Mesenchymal stem cell (in vitro differentiated cells and primary cell): ENCODE measurements around the gene DCDC1.

Source experiments
- DNase-seq: peaks from one replicate; pipeline ENCODE4 v3.0.0-alpha.2; 2013
- H2AFZ ChIP-seq: one replicate; pipeline ENCODE4 v1.6.1; 2013; ENCODE audit warnings: low read depth, mild to moderate bottlenecking, control low read depth, inconsistent platforms, low read length, moderate library complexity
- H2AK5ac ChIP-seq: 2 replicates; pipeline ENCODE4 v1.6.1; 2013; ENCODE audit warnings: low read length, moderate library complexity, mild to moderate bottlenecking, inconsistent platforms; ENCODE audit not compliant: severe bottlenecking
- H2BK120ac ChIP-seq: one replicate; pipeline ENCODE4 v1.6.1; 2013; ENCODE audit warnings: low read depth, mild to moderate bottlenecking, inconsistent platforms, low read length, moderate library complexity
- H2BK12ac ChIP-seq, 2 experiments: one replicate each; pipeline ENCODE4 v1.6.1; 2013; ENCODE audit warnings: inconsistent platforms in 2 of 2, low read length in 2 of 2, mild to moderate bottlenecking in 2 of 2, moderate library complexity in 2 of 2, control low read depth in 1 of 2
- H2BK15ac ChIP-seq: one replicate; pipeline ENCODE4 v1.6.1; 2013; ENCODE audit warnings: mild to moderate bottlenecking, low read depth, inconsistent platforms; ENCODE audit not compliant: poor library complexity, severe bottlenecking
- H2BK5ac ChIP-seq: 2 replicates; pipeline ENCODE4 v1.6.1; 2013; ENCODE audit warnings: low read depth, mild to moderate bottlenecking, low read length, control low read depth, inconsistent platforms; ENCODE audit not compliant: poor library complexity, severe bottlenecking
- H3K14ac ChIP-seq, 2 experiments: one replicate each; pipeline ENCODE4 v1.6.1; 2013; ENCODE audit warnings: inconsistent platforms in 2 of 2, low read length in 2 of 2, control low read depth in 1 of 2, mild to moderate bottlenecking in 1 of 2, moderate library complexity in 1 of 2
- H3K18ac ChIP-seq, 2 experiments: one replicate each; pipeline ENCODE4 v1.6.1; 2013; ENCODE audit warnings: inconsistent platforms in 2 of 2, low read length in 2 of 2, control low read depth in 1 of 2, low read depth in 1 of 2, mild to moderate bottlenecking in 1 of 2
- H3K23ac ChIP-seq, 2 experiments: one replicate each; pipeline ENCODE4 v1.6.1; 2013; ENCODE audit warnings: inconsistent platforms in 2 of 2, low read length in 2 of 2, mild to moderate bottlenecking in 2 of 2, moderate library complexity in 2 of 2, control low read depth in 1 of 2
- H3K27ac ChIP-seq: 2 replicates; pipeline ENCODE4 v1.5.1; 2013; ENCODE audit warnings: mild to moderate bottlenecking, moderate library complexity, low read length, control low read depth, inconsistent platforms; ENCODE audit not compliant: poor library complexity, severe bottlenecking
- H3K27me3 ChIP-seq, 2 experiments: 2 replicates each; pipeline versions ENCODE4 v1.6.1 to v1.7.0; 2013; ENCODE audit warnings: low read length in 2 of 2, mild to moderate bottlenecking in 2 of 2, moderate library complexity in 2 of 2, control low read depth in 1 of 2, inconsistent platforms in 1 of 2; ENCODE audit not compliant: control insufficient read depth in 1 of 2, insufficient read depth in 1 of 2
- H3K36me3 ChIP-seq, 2 experiments: 2 replicates each; pipeline versions ENCODE4 v1.6.1 to v1.7.0; 2013; ENCODE audit warnings: low read length in 2 of 2, control low read depth in 1 of 2, inconsistent platforms in 1 of 2, low read depth in 1 of 2, mild to moderate bottlenecking in 1 of 2; ENCODE audit not compliant: insufficient read depth in 2 of 2, control insufficient read depth in 1 of 2
- H3K4ac ChIP-seq, 2 experiments: one replicate each; pipeline ENCODE4 v1.6.1; 2013; ENCODE audit warnings: inconsistent platforms in 2 of 2, low read length in 2 of 2, mild to moderate bottlenecking in 2 of 2, moderate library complexity in 2 of 2, control low read depth in 1 of 2, low read depth in 1 of 2
- H3K4me1 ChIP-seq: 2 replicates; pipeline ENCODE4 v1.6.1; 2013; ENCODE audit warnings: low read depth, low read length, control low read depth; ENCODE audit not compliant: control insufficient read depth, insufficient read depth
- H3K4me2 ChIP-seq: 2 replicates; pipeline ENCODE4 v1.6.1; 2013; ENCODE audit warnings: low read length, mild to moderate bottlenecking, inconsistent platforms; ENCODE audit not compliant: poor library complexity, severe bottlenecking
- H3K4me3 ChIP-seq, 2 experiments: 2 replicates each; pipeline versions ENCODE4 v1.5.1 to v1.7.0; 2013; ENCODE audit warnings: low read length in 2 of 2, mild to moderate bottlenecking in 2 of 2, control low read depth in 1 of 2, low read depth in 1 of 2; ENCODE audit not compliant: insufficient read depth in 1 of 2
- H3K79me1 ChIP-seq: replicated peaks from 2 replicates; pipeline ENCODE4 v1.6.1; 2013; ENCODE audit warnings: mild to moderate bottlenecking, control low read depth, low read length, inconsistent platforms; ENCODE audit not compliant: poor library complexity, severe bottlenecking
- H3K9ac ChIP-seq: 2 replicates; pipeline ENCODE4 v1.7.0; 2013; ENCODE audit warnings: mild to moderate bottlenecking, low read length, moderate library complexity
- H3K9me3 ChIP-seq: 2 replicates; pipeline ENCODE4 v1.7.0; 2013; ENCODE audit warnings: mild to moderate bottlenecking, low read length; ENCODE audit not compliant: control insufficient read depth
- H4K8ac ChIP-seq: one replicate; pipeline ENCODE4 v1.6.1; 2013; ENCODE audit warnings: inconsistent platforms, mild to moderate bottlenecking, low read length, moderate library complexity
- H4K91ac ChIP-seq: one replicate; pipeline ENCODE4 v1.6.1; 2013; ENCODE audit warnings: mild to moderate bottlenecking, low read length, inconsistent platforms
- WGBS: methylation state at CpG from one replicate; pipeline ENCODE4 v1.1.7; 2013; ENCODE audit warnings: mixed read lengths; 5-methylcytosine and 5-hydroxymethylcytosine counted together

Gene DCDC1

DNA sequence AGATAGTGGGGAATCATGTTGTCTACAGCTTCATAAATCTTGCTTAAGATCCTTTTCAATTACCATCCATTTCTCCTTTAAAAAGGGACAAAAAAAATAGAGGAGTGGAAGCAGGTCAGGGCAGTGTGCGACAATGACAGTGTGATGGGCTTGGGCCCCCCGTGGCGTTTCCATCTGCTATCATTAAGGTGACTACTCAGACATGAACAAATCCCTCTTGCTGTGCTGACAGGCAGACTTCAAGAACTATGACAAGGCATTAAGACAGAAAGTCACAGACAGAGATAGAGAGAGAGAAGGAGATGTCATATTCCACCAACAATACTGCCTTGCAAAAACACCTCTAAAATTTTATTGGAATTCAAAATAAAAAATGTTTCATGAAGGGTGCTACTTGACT, 263.2 kb downstream of the DCDC1 start:
- no peak overlapping the region for H3K4me2 ChIP-seq
- H3K23ac ChIP-seq, result no peak overlapping the region
- H3K9ac ChIP-seq, result no peak overlapping the region
- H3K27me3 ChIP-seq, result no peaks in the 10 kb centered on the region
- no peak overlapping the region for H2BK5ac ChIP-seq
- no peaks in the 10 kb centered on the region for H3K36me3 ChIP-seq
- no peak overlapping the region for H2BK15ac ChIP-seq
- no peak overlapping the region for H4K91ac ChIP-seq
- no peak overlapping the region for H3K14ac ChIP-seq
- no peak overlapping the region for H3K4me3 ChIP-seq
- H3K4me1 ChIP-seq, result no peaks in the 10 kb centered on the region
- H4K8ac ChIP-seq, result no peak overlapping the region
- H3K4ac ChIP-seq, result no peak overlapping the region
- H2AK5ac ChIP-seq, result no peak overlapping the region
- H3K27ac ChIP-seq, result no peak overlapping the region
- H2AFZ ChIP-seq, result no peak overlapping the region
- no peaks in the 10 kb centered on the region for H3K9me3 ChIP-seq
- no peaks in the 10 kb centered on the region for H3K79me1 ChIP-seq
- no peak overlapping the region for H3K18ac ChIP-seq
- 57% methylated on average over 3 of the region's 3 CpGs for WGBS
- no peak for DNase-seq
- no peak overlapping the region for H2BK120ac ChIP-seq
- no peak overlapping the region for H2BK12ac ChIP-seq

DNA sequence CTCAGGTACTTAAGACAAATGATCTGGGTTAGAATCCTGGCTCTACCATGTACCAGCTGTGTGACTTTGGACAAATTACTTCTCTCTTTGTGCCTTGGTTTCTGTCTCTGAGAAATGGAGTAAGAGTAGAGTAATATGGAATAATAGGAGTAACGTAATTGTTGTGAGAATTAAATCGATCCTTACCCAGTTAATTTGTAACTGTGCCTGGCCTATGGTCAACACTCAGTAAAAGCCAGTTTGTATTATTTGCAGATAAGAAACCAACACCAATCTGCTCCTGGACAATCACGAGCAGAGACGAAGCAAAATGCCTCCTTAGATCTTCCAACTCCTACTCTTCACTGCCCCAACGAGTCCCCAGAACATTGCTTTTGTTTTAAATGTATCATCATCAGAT, 266.7 kb downstream of the DCDC1 start:
- Histone ChIP-seq H3K14ac (no peak overlapping the region), H2AK5ac (no peak overlapping the region), H2AFZ (no peak overlapping the region), H3K9ac (no peak overlapping the region), H3K4me2 (no peak overlapping the region), H4K8ac (no peak overlapping the region), H3K36me3 (no peaks in the 10 kb centered on the region), H3K4me3 (no peak overlapping the region), H3K9me3 (no peaks in the 10 kb centered on the region), H3K27ac (no peak overlapping the region), H3K79me1 (no peaks in the 10 kb centered on the region), H3K23ac (no peak overlapping the region), H4K91ac (no peak overlapping the region), H2BK5ac (no peak overlapping the region), H2BK15ac (no peak overlapping the region), H3K18ac (no peak overlapping the region), H3K4ac (no peak overlapping the region), H3K4me1 (no peaks in the 10 kb centered on the region), H3K27me3 (no peaks in the 10 kb centered on the region), H2BK120ac (no peak overlapping the region), H2BK12ac (no peak overlapping the region)
- no CpG with 5 or more reads among the region's 5 CpGs for WGBS
- DNase-seq, result no peak

DNA sequence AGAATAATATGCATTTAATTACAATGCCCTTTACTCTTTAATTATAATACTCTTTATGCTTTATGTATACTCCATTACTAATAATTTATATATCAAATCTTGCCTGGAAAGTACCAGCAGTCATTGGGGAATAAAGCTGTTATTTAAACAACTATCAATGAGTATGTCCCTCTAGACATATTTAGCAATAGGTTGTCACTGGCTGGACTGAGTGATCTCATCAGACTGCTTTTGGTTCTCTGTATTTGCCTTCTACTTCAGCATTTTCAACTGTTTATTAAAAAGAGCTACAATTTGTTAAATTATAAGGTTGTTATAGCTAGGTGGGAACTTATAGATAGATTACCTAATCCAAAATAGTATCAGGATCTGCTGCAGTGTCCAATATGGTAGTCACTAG, 267.2 kb downstream of the DCDC1 start:
- H3K23ac ChIP-seq, result no peak overlapping the region
- no peak overlapping the region for H2BK15ac ChIP-seq
- H4K8ac ChIP-seq, result no peak overlapping the region
- H3K27me3 ChIP-seq, result no peaks in the 10 kb centered on the region
- H3K9me3 ChIP-seq, result no peaks in the 10 kb centered on the region
- H3K4me2 ChIP-seq, result no peak overlapping the region
- no peak for DNase-seq
- no peak overlapping the region for H3K27ac ChIP-seq
- H3K79me1 ChIP-seq, result no peaks in the 10 kb centered on the region
- H4K91ac ChIP-seq, result no peak overlapping the region
- H2BK5ac ChIP-seq, result no peak overlapping the region
- no peak overlapping the region for H3K18ac ChIP-seq
- no peak overlapping the region for H2AFZ ChIP-seq
- H3K4me1 ChIP-seq, result no peaks in the 10 kb centered on the region
- H3K4me3 ChIP-seq, result no peak overlapping the region
- no peak overlapping the region for H2AK5ac ChIP-seq
- no peak overlapping the region for H3K9ac ChIP-seq
- H3K14ac ChIP-seq, result no peak overlapping the region
- H2BK120ac ChIP-seq, result no peak overlapping the region
- H3K36me3 ChIP-seq, result no peaks in the 10 kb centered on the region
- H3K4ac ChIP-seq, result no peak overlapping the region
- H2BK12ac ChIP-seq, result no peak overlapping the region

DNA sequence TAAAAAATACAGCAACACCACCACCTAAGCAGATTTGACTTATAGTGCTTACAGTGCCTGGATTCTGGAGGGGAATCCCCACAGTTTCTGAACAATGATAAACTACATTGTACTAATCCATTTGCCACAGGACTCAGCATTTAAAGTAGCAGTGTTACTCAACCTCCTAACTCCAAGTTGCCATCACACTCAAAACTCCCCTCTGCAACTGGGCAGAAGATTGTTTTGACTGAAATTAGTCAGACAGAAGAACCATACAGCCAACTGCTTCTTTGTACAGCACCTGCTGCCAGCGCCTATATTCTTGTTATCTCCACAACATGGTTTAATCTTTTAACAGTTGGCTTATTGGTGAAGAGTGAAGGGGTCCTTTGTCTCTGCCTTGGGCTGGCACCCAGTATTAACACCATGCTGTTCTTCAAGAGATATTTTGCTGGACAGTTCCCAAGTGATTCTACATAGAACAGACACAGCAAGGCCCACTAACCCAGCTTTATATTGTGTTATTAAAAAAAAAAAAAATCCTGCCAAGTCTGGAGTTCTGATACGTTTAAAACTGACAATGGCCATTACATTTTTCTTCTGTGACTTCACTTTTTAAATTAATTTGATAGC, 273.2 kb downstream of the DCDC1 start:
- WGBS, result no CpG with 5 or more reads among the region's 2 CpGs
- Histone ChIP-seq H2BK15ac (no peak overlapping the region), H2AFZ (no peak overlapping the region), H4K8ac (no peak overlapping the region), H2AK5ac (no peak overlapping the region), H3K4me3 (no peak overlapping the region), H3K4me1 (no peaks in the 10 kb centered on the region), H3K18ac (no peak overlapping the region), H3K36me3 (no peaks in the 10 kb centered on the region), H3K27ac (no peak overlapping the region), H3K14ac (no peak overlapping the region), H2BK120ac (no peak overlapping the region), H2BK12ac (no peak overlapping the region), H3K4ac (no peak overlapping the region), H2BK5ac (no peak overlapping the region), H3K23ac (no peak overlapping the region), H3K27me3 (no peaks in the 10 kb centered on the region), H3K9me3 (no peaks in the 10 kb centered on the region), H4K91ac (no peak overlapping the region), H3K4me2 (no peak overlapping the region), H3K79me1 (no peaks in the 10 kb centered on the region), H3K9ac (no peak overlapping the region)
- no peak for DNase-seq
